NCI-H2227 (cell line): ENCODE measurements around the gene NOTCH2.
"Not testable (repeated sequence)": the region's sequence is repeated elsewhere in the genome, so short reads cannot be mapped to it uniquely, and the experiment has no call there.

ENCODE experiments used
- DNase-seq: peaks from one replicate; lab custom pipeline; 2025; ENCODE audit not compliant: unreplicated experiment; lab: John Stamatoyannopoulos, UW

The NOTCH2 gene

GRCh38 chr1:120069067-120069919, at the start of gene NOTCH2:
Gene NOTCH2 (minus strand): TSS chr1:120069662. CDS start chr1:120069406, 256 bp downstream.
- DNase-seq: peak; percentile 42

GRCh38 chr1:120117371-120118177, 48.1 kb upstream of the NOTCH2 start:
- DNase-seq: not testable (repeated sequence)

GRCh38 chr1:120116094-120116493, 46.6 kb upstream of the NOTCH2 start:
- not testable (repeated sequence) for DNase-seq

GRCh38 chr1:120113134-120113533, 43.7 kb upstream of the NOTCH2 start:
- DNase-seq: not testable (repeated sequence)

GRCh38 chr1:120112212-120112611, 42.8 kb upstream of the NOTCH2 start:
- DNase-seq: not testable (repeated sequence)

GRCh38 chr1:120111771-120112170, 42.3 kb upstream of the NOTCH2 start:
- DNase-seq: not testable (repeated sequence)

GRCh38 chr1:120111008-120111407, 41.5 kb upstream of the NOTCH2 start:
- DNase-seq: not testable (repeated sequence)

- DNase-seq: not testable (repeated sequence)
Measured at GRCh38 chr1:120109656-120110055, 40.2 kb upstream of the NOTCH2 start.

- not testable (repeated sequence) for DNase-seq
Measured at GRCh38 chr1:120109180-120109579, 39.7 kb upstream of the NOTCH2 start.

GRCh38 chr1:120105288-120105687, 35.8 kb upstream of the NOTCH2 start:
- DNase-seq: not testable (repeated sequence)

- DNase-seq: not testable (repeated sequence)
Measured at GRCh38 chr1:120103768-120104167, 34.3 kb upstream of the NOTCH2 start.

- DNase-seq: not testable (repeated sequence)
Measured at GRCh38 chr1:120101593-120101992, 32.1 kb upstream of the NOTCH2 start.

- not testable (repeated sequence) for DNase-seq
Measured at GRCh38 chr1:120100590-120100989, 31.1 kb upstream of the NOTCH2 start.

- DNase-seq: not testable (repeated sequence)
Measured at GRCh38 chr1:120098986-120099759, 29.7 kb upstream of the NOTCH2 start.

- not testable (repeated sequence) for DNase-seq
Measured at GRCh38 chr1:120096981-120097545, 27.6 kb upstream of the NOTCH2 start.

GRCh38 chr1:120093548-120094181, 24.2 kb upstream of the NOTCH2 start:
- not testable (repeated sequence) for DNase-seq

GRCh38 chr1:120092232-120093218, 23.1 kb upstream of the NOTCH2 start:
- DNase-seq: not testable (repeated sequence)

- not testable (repeated sequence) for DNase-seq
Measured at GRCh38 chr1:120090830-120091229, 21.4 kb upstream of the NOTCH2 start.

GRCh38 chr1:120087959-120088358, 18.5 kb upstream of the NOTCH2 start:
- not testable (repeated sequence) for DNase-seq
